Fibroblast of villous mesenchyme (primary cell): ENCODE measurements around the gene C11orf52. TPM values are rescaled to one million over a fixed set of nuclear protein-coding genes. Genes with fewer than 3 reads are reported as not detected.

Experiments
- DNase-seq: peaks from one replicate; pipeline ENCODE4 v3.0.0-alpha.2; 2010; ENCODE audit warnings: low read depth
- H3K4me3 ChIP-seq: 2 replicates; pipeline ENCODE4 v1.5.1; 2011; ENCODE audit warnings: low read depth, mild to moderate bottlenecking, low read length
- total RNA-seq: library from RNA; depleted of rRNA; stranded (reverse); fragments of >200 nt; gene quantifications from 2 replicates; pipeline ENCODE4 v1.2.3, GENCODE V29; 2012
- TF ChIP-seq, protein P1 (sequence below): IDR thresholded peaks from 2 replicates; pipeline ENCODE4 v1.5.1; 2012; ENCODE audit warnings: low read depth, mild to moderate bottlenecking, low read length; ENCODE audit not compliant: insufficient read depth

Gene C11orf52
- total RNA-seq, 1 donor = 0.86 TPM

- TF ChIP-seq, protein P1, sequence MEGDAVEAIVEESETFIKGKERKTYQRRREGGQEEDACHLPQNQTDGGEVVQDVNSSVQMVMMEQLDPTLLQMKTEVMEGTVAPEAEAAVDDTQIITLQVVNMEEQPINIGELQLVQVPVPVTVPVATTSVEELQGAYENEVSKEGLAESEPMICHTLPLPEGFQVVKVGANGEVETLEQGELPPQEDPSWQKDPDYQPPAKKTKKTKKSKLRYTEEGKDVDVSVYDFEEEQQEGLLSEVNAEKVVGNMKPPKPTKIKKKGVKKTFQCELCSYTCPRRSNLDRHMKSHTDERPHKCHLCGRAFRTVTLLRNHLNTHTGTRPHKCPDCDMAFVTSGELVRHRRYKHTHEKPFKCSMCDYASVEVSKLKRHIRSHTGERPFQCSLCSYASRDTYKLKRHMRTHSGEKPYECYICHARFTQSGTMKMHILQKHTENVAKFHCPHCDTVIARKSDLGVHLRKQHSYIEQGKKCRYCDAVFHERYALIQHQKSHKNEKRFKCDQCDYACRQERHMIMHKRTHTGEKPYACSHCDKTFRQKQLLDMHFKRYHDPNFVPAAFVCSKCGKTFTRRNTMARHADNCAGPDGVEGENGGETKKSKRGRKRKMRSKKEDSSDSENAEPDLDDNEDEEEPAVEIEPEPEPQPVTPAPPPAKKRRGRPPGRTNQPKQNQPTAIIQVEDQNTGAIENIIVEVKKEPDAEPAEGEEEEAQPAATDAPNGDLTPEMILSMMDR = no peak
- peak overlapping the region; percentile 61 for H3K4me3 ChIP-seq
- DNase-seq = no peak
Measured at GRCh38 chr11:111937461-111937769, 18.7 kb downstream of the C11orf52 start.

DNA sequence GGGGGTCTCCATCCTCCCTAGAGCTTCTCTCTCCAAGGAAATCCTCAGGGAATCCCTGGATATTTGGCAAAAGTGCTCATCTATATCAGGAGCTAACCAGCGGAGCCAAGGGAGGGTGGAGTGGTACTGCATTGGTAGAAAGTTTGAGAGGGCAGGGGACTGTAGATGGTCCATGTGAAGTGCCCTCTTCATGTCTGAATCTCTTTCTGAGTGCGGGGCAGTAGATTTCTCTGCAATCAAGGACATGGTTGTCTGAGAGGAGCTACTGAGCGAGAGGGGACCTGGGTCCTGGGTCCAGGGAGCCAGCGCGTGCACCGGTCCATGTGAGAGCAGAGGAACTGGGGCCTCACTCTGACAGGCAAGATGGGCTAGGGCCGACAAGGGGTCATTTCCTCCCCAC lies 19.1 kb downstream of the C11orf52 start:
- DNase-seq = no peak
- H3K4me3 ChIP-seq = peak overlapping the region; percentile 61
- TF ChIP-seq, protein P1 = no peak

DNA sequence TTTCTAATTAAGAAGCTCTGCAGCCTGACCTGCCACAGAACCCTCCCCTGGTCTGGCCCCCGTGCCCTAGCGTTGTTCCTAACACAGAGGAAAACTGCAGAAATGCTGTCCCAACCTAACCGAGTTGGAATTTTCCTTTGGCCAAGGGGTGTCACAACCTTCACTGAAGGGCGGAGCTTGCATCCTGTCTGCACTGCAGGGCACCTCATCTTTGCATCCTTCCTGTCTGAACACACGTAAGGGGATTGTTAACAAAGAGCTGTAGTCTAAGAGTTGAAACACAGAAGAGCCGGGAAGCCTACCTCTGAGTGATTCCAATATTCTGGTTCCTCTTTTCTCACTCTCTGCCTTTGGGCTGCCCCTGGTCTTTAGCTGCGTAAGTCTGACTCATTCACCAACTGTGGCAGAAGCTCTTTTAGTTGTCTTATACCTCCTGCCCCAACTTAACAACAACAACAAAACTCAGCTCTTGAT lies 20.0 kb downstream of the C11orf52 start:
- TF ChIP-seq, protein P1 = no peak
- DNase-seq = peak; percentile 58
- no peak overlapping the region for H3K4me3 ChIP-seq

DNA sequence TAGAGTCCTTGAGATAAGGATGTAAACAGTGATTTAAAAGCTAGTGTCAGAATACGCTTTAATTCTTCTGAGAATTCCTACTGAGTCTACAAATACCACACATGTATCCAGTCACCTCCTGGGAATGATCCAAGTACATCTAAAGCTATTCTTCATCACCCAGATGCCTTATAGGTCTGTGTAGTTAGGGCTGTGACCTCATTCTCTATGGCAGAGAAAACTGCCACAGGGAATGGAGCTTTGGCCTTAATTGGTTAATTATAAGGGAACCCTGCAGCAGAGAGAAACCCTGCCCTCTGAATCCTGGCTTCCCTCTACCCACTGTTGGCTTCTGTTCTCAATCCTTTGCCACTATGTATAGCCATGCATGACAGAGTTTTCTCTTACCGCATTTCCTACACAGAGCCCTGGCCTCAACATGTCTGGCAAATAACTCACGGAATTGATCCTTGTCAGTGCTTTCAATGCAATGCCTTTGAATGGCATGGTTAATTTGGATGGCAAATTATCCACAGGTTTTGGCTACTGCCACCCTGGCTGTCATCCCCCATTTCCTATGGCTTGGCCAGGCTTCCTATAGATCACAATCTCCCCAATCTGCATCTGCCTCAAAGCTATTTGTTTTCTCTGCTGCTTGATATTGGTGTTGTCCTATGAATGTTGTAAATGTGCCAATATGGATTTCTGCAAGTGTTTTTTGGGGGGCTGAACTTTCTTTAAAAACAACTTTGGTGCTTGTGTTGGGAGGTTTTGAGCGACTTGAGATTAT lies 21.3 kb downstream of the C11orf52 start:
- peak; percentile 52 for DNase-seq
- TF ChIP-seq, protein P1 = no peak

GRCh38 chr11:111941963-111942362 lies 23.2 kb downstream of the C11orf52 start:
- no peak for DNase-seq
- no peak overlapping the region for H3K4me3 ChIP-seq
- TF ChIP-seq, protein P1 = no peak

More for the DNA sequence above, 21.3 kb downstream of the C11orf52 start:
- no peak overlapping the region for H3K4me3 ChIP-seq

DNA sequence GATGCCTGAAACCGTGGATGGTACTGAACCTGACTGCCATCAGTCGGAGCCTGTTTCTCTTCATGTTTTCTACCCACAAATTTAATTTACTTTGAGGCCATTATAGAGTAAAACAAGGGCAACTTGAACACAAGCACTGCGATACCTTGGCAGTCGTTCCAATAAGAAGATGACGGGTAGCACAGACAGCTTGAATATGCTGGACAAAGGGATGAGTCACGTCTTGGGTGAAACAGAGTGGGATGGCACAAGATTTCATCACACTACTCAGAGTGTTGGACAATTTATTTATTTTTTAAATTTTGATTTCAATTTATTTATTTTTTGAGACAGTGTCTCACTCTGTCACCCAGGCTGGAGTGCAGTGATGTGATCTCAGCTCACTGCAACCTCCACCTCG lies 24.1 kb downstream of the C11orf52 start:
- no peak overlapping the region for H3K4me3 ChIP-seq
- peak; percentile 17 for DNase-seq

More for the DNA sequence above, 24.1 kb downstream of the C11orf52 start:
- TF ChIP-seq, protein P1 = no peak
